Effector CD4-positive, alpha-beta T cell (primary cell): ENCODE data around the gene KLHL2.
"Not testable (repeated sequence)": the region's sequence is repeated elsewhere in the genome, so short reads cannot be mapped to it uniquely, and the experiment has no call there.

ENCODE experiments used
- DNase-seq: peaks from one replicate; pipeline ENCODE4 v3.0.0-alpha.2; 2020

The KLHL2 gene

DNA sequence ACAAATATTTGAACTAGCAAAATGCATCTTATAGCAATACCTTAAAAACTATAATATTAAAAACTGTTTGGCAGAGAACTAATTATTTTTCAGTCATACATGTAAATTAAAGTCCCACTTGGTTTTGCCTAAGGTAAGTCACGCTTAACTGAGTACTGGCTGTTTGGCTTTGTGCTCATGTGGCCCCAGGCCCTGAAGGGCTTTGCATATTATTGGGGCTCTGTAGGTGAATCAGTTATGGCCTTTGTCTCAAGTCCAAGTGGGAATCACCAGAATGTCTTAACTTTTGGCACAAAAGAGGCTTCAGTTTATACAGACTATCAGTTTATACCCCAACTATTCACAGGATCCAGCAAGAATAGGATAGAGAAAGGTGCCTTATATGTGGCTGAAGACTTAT is 29.5 kb downstream of the KLHL2 start:
- DNase-seq: not testable (repeated sequence)

DNA sequence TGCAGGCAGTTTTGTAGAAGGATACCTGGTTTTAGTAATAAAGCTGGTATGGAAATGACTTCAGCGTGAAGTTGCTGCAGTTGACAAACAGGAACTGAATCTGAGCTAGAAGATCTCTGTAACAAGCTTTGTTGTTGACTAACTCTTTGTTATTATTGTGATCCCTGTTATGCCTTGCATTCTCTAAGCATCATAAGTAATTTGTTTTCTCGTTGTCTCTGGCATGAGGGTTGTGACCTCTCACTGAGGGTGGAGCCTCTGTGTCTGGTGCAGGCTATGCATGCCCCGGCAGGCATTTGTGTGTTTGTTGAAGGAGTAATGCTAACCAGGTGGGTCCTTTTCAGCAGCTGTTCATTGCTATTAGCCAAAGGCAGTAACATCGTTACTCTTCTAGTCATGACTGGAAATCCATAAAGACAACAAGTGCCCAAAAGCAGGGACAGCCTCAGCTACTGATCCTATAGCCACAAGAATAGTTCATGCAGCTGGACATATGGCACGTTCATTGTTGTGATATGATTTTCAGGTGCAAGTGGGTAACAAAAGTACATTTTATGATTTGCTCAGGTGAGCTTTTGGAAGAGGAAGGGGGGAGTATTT is 30.8 kb downstream of the KLHL2 start:
- not testable (repeated sequence) for DNase-seq

DNA sequence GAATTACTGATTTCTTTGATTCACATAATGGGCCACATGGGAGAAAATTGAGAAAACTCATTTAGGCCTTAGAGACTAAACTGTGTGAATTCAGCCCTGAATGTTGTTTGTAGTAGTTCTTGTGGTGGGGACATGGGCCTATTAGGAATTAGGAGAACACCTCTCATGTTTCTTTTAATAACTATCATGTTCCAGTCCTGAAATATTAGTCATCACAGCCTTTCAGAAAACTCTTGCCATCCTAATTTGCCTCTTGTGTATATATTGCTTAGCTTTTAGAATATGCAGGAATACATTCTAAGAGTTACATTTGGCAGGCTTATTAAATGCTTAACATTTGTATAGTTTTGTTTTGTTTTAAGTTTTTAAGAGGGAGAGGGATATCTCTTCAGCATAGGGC is 33.4 kb downstream of the KLHL2 start:
- not testable (repeated sequence) for DNase-seq

DNA sequence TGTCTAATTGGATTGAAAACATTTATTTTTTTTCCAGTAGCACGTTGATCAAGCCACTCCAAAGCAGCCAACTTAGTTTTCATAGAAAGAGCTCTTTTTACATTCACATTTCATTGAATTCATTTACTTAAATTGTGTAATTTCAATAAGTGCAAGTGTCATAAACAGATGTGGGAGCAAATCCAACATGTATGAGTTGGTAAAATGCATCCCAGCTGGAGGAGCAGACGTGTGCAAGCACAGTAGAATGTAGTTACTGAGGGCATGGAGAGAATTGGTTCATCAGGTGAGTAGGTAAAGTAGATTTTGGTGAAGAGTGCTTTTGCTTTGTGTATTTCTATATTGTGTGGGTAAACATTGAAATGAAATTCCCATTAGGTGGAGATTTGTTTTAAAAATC is 36.8 kb downstream of the KLHL2 start:
- not testable (repeated sequence) for DNase-seq

DNA sequence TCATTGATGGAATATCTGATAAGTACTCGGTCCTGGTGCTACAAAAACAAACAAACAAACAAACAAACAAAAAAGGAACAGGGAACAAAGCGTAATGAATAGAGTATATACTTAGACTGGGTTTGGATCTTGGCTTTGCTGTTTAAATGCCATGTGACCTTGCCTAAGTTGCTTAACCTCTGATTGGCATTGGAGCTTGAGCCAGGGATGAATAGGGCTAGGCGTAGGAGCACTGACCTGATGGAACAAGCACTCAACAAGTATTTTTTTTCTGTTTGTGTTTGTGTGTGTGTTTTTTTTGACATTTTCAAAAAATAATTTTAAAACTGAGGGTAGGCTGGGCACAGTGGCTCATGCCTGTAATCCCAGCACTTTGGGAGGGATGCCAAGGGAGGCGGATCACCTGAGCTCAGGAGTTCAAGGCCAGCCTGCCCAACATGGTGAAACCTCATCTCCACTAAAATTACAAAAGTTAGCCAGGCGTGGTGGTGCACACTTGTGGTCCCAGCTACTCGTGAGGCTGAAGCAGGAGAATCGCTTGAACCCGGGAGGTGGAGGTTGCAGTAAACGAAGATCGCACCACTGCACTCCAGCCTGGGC is 37.3 kb downstream of the KLHL2 start:
- not testable (repeated sequence) for DNase-seq

DNA sequence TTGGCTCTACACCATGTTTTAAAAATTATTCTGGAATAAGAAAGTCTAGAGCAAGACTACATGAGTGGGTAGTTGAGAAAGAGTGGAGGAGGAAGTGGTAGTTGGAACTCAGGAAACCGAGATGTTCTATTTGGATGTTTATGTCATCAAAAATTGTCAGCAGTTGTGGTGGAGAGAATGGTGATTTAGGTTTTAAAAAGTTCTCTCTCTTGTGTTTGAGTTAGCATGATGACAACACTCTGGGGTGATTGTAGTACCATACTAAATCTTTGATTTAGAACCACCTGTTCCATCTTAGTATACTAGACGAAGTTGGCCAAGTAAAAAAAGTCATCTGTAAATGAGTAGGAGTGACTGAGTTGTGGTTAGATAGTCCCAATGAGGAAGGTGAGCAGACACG is 40.7 kb downstream of the KLHL2 start:
- DNase-seq: no peak

DNA sequence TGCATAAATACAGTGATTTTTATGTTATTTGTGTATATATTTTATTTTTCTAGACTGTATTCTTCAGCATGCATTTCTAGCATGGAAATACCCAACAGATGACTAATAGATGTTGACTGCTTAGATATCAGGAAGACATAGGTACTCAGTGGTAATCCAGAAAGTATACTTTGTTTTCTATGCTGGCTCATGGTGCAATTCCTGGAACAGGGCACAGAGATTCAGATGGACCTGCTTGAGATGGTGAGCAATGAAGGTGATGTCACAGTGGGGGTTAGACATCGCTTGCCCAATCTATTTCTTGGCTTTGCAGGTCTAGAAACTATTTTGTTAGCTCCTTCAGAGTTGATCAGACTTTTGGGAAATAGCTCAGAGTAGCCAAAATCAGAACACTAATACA is 41.5 kb downstream of the KLHL2 start:
- not testable (repeated sequence) for DNase-seq

DNA sequence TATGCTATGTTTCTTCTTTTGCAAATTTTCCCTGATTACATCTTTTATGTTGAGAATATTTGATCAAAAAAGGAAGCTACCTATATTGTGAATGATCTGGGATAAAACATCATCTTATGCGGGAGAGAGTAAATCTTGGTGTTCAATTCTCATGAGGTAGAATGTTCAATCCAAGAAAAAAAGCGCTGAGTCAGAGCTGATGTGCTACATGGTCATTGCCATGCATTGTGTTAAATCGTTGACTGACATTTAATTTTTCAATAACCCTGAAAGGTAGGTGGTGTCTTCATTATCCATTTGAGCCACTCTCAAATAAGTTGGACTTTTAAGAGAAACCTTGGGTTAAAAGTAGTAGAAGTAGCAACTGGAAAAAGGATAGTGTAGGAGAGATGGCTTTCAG is 47.4 kb downstream of the KLHL2 start:
- DNase-seq: not testable (repeated sequence)

DNA sequence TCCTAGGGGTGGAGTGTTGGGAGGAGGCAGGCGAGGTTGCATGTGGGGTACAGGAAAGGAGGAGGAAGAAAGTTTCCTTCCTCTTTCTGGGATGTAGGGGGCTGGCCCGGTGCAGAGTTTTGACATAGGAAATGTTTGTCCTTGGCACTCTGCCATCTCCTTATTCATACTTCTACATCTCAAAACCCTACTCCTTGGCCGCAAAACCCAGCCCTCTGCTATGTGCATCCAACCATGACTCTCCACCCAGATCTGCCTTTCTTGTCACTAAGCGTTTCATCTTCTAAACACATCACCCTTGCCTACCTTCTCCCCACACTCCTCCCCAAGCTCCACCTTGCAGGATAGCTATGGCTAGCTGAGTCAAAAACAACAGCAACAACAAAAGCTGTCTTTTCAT is 48.1 kb downstream of the KLHL2 start:
- peak; percentile 14 for DNase-seq

DNA sequence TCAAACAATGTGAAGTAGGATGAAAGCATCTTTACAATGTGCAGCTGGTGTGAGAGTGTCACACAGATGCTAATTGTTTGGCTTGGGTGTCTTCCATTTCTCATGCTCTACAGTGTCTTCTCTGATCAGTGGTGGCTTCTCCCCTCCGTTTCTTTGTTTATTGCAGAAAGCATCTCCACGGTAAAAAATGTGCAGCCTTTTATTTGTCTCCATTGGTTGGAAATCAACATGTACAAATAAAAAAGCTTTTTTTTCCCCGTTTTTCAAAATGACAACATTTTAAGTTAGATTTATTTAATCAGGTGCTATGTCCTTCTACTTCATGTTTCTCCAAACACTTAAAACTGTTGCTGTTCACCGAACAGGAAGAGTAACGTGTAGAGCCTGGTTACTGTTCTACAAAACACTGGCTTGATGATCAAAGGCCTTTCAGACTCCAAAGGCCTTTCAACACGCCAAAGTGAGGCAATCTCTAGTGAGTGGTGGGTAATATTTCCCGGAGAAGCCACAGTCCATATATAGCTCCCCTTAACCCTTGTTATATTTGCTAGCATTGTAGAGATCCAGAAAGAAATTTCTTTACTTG is 48.8 kb downstream of the KLHL2 start:
- DNase-seq: not testable (repeated sequence)

DNA sequence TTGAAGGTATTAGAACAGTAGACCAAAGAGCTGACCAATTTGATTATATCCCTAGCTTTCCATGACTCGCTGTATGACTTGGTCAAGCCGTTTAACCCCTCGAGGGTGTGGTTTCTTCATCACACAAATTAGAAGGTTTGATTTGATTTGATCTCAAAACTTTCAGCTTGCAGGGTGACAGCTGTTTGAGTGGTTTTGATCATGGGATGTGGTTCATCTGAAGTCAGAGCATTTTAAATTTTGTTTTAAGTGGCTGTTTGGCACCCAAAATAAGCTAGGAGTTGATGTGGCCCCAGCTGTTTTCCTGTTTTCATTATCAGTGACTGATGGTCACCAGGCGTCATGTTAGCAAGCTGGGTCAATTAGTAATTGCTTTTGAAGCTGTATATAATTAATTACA is 52.4 kb downstream of the KLHL2 start:
- DNase-seq: not testable (repeated sequence)

DNA sequence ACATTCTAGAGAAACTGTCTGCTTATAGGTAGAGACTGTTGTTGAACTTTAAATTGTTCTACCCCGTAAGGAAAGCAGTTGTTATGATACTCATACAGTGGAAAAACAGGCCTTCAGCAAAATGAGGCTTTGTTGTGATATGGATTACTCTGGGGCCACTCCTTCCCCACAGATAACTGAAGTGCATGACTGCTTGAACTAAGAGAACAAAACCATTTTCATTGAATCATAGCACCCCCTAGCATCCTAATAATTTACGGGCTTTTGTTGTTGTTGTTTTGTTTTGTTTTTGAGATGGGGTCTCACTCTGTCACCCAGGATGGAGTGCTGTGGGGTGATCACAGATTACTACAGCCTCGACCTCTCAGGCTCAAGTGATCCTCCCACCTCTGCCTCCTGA is 54.9 kb downstream of the KLHL2 start:
- DNase-seq: not testable (repeated sequence)

DNA sequence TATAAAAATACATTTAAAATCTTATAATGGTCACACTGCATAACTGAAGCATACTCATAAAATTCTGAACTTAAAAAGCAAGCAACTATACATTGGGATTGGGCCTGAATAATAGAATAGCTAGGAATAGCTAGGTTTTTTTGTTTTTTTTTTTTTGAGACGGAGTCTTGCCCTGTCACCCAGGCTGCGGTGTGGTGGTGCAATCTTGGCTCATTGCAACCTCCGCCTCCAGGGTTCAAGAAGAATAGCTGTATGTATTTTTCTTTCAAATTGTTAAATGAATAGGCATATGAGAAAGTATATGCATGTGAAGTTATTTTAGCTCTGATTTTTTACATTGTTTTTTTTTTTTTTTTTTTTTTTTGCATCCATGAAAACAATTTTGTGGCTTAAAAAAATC is 56.1 kb downstream of the KLHL2 start:
- not testable (repeated sequence) for DNase-seq

DNA sequence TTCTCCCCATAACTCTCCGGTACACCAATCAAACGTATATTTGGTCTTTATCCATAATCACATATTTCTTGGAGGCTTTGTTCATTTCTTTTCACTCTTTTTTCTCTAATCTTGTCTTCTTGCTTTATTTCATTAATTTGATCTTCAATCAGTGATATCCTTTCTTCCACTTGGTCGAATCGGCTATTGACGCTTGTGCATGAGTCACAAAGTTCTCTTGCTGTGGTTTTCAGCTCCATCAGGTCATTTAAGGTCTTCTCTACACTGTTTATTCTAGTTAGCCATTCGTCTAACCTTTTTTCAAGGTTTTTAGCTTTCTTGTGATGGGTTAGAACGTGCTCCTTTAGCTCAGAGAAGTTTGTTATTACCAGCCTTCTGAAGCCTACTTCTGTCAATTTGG is 62.6 kb downstream of the KLHL2 start:
- not testable (repeated sequence) for DNase-seq

DNA sequence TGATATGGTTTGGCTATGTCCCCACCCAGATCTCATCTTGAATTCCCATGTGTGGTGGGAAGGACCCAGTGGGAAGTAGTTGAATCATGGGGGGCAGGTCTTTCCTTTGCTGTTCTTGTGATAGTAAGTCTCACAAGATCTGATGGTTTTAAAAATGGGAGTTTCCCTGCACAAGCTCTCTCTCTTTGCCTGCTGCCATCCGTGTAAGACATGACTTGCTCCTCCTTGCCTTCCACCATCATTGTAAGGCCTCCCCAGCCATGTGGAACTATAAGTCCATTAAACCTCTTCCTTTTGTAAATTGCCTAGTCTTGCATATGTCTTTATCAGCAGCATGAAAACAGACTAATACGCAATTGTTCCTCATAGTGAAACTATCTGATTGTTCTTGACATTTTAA is 66.1 kb downstream of the KLHL2 start:
- DNase-seq: not testable (repeated sequence)

DNA sequence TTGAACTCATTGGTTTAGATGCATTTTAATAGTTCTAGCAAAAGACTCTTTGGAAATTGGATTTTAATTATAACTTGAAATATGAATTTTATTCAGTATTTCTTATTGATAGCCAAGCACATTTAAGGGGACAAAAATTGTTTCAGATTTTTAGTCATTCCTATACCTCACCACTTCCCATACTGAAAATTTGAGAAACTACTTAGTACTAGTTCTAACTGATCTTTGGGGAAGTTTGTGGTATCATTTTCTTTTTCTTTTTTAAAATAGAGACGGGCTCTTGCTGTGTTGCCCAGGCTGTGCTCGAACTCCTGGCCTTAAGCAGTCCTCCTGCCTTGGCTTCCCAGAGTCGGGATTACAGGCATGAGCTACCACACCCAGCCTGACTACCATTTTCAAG is 68.0 kb downstream of the KLHL2 start:
- not testable (repeated sequence) for DNase-seq

DNA sequence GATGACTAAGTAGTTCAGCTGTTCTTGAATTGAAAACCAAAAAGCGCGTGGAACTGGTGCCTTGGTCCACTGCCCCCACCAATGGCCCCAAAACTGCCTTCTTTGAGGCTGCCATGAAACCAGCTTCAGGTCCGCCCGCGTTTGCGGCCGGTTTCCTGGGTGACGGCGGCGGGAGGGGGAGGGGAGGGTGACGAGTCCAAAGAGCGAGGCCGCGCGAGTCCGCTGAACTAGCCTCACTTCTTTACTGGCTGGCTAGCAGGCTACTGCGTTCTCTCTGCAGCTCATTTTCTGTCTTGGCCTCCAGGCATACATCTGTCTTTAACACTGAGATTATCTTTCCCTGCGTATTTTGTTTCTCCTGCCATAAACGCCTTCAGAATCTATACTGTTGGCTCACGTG is 72.2 kb downstream of the KLHL2 start:
- not testable (repeated sequence) for DNase-seq

DNA sequence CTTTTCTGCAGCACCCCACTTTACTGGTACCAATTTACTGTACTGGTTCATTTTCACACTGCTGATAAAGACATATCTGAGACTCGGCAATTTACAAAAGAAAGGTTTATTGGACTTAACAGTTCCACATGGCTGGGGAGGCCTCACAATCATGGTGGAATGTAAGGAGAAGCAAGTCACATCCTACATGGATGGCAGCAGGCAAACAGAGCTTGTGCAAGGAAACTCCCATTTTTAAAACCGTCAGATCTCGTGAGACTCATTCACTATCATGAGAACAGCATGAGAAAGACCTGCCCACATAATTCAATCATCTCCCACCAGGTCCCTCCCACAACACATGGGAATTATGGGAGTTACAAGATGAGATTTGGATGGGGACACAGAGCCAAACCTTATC is 77.3 kb downstream of the KLHL2 start:
- DNase-seq: not testable (repeated sequence)

DNA sequence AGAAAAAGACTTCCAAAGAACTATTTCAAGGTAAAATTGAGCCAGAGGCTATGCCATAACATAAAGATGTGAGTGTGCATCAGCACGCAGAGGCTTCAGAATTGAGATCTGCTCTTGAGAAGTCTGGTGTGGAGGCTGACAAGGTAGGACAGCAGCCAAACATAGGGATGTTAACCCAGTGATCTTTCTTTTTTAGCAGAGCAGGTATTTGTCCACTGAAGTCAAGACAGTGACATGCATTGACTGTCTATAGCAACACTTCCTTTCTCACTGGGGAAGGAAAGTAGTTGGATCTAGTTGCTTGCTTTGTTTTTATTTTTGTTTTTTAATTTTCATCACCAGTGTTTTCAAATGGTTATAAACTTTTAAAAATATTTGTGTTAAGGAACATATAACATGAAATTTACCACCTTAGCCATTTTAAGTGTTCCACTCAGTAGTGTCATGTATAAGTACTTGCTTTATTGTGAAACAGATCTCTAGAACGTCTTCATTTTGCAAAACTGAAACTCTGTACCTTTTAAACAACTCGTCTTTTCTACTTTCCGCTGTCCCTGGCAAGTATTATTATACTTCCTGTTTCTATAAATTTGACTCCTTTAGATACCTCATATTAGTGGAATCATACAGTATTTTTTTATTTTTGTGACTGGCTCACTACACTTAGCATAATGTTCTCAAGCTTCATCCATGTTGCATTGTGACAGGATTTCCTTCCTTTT is 79.4 kb downstream of the KLHL2 start:
- DNase-seq: not testable (repeated sequence)

DNA sequence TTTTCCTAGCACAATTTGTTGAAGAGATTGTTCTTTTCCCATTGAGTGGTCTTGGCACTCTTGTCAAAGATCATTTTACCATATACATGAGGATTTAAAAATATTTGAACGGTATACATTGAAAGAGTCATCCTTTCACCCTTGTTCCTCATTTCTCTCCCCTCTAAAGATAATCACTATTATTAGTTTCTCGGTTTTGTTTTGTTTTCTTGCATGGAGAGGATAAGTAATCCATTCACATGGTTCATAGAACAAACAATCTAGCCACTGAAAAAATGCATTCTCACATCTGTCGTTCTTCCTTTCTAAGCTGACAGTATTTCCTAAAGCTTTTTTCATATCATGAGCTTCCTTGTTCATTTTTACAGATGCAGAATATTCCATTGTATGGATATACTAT is 80.9 kb downstream of the KLHL2 start:
- DNase-seq: no peak

DNA sequence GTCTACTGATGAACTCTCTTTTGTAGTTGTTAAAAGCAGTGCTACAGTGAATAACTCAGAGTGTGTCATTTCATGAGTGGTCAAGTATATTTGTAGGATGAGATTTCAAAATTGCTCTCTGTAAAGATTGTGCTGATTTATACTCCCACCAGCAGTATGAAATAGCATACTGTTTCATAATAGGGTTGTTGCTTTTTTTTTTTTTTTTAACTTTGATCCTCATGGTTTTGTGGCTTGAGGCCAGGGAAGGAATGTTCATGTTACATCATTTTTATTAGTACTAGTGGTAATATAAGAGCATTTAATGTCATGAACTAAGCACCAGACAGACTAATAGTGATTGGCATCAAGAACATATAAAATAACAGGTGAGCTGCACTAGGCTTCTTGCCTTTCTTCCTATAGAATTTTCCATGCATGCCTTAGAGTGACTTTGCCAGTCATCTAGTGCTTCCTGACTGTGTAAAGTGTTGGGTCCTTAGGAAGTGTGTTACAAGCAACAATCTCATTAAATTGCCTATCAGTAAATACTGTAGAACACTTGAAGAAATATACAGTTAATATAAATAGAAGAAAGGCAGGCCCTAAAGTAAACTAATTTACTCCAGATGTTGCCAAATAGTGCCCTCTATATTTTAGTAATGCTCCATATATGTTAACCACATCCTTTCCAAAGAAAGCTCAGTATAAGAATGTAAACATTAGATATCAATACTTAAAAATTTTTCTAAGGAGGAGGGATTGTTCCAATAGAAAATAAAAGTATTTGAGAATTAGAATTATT is 81.5 kb downstream of the KLHL2 start:
- DNase-seq: no peak

DNA sequence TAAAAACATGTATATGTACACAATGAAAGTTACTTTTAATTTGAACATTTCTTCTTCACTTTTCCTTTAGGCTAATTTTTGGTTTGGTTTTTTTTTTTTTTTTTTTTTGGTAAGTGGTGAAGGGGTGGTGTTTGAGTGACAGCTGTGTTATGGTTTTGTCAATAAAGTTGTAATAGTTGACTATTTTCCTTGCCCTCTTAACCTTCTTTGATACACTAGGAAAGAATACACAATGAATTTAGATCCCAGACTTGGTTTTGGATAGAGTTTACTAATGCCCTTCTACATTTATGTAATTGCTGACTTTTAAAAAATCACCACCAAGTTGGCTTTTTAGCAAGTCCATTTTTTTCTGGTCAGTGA is 82.0 kb downstream of the KLHL2 start:
- no peak for DNase-seq

DNA sequence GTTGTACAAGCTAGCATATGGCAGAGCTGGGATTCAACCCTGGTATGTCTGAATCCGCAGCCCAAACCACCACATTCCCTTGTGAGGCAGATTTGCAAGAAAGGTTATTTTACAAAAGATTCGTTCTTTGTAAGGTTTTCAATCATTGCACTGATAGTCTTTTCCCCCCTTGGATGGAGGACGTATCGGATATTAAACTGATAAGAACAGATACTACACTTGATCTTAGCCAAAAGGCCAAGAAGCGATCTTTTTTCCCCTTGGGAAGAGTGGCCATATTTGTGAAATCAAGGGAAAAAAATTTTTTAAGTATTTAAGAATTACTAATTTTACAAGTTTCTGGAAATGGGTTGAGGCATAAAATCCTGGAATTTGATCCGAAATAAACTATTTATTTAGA is 85.7 kb downstream of the KLHL2 start:
- no peak for DNase-seq
